Measurements from ENCODE around the gene KLRK1. TPM values are rescaled to one million over a fixed set of nuclear protein-coding genes. Genes with fewer than 3 reads are reported as not detected.
"Not testable (repeated sequence)": the region's sequence is repeated elsewhere in the genome, so short reads cannot be mapped to it uniquely, and the experiment has no call there.

KLRK1 gene
- total RNA-seq, 2 donors from 2014 or later: 0.28 to 0.59 TPM

- no peaks in the 10 kb centered on the region for H3K27me3 ChIP-seq
- no peak for TF ChIP-seq CTCF (IDR thresholded peaks at IDR 0.05)
- peaks cover 0 to 8% of the 10 kb centered on the region in 2 donors for H3K4me1 ChIP-seq
- no peak overlapping the region for H3K27ac ChIP-seq
- no peaks in the 10 kb centered on the region for H3K9me3 ChIP-seq
- no peak overlapping the region for H3K4me3 ChIP-seq
- DNase-seq (ENCODE audit: low spot score): no peak
- H3K36me3 ChIP-seq: no peaks in the 10 kb centered on the region
These were observed 31.7 kb downstream of the KLRK1 start for GRCh38 chr12:10358131-10358530.

GRCh38 chr12:10354502-10354901 is 35.3 kb downstream of the KLRK1 start:
- Histone ChIP-seq H3K36me3 (no peaks in the 10 kb centered on the region), H3K4me1 (no peaks in the 10 kb centered on the region), H3K4me3 (no peak overlapping the region), H3K27me3 (no peaks in the 10 kb centered on the region), H3K27ac (no peak overlapping the region), H3K9me3 (peaks cover 0 to 6% of the 10 kb centered on the region in 2 donors)
- DNase-seq (ENCODE audit: low spot score): no peak
- TF ChIP-seq CTCF (IDR thresholded peaks at IDR 0.05): no peak

GRCh38 chr12:10354071-10354470 is 35.8 kb downstream of the KLRK1 start:
- Histone ChIP-seq H3K27me3 (no peaks in the 10 kb centered on the region), H3K36me3 (no peaks in the 10 kb centered on the region), H3K4me3 (no peak overlapping the region), H3K27ac (no peak overlapping the region), H3K9me3 (peaks cover 0 to 6% of the 10 kb centered on the region in 2 donors), H3K4me1 (no peaks in the 10 kb centered on the region)
- DNase-seq (ENCODE audit: low spot score): no peak
- TF ChIP-seq CTCF (IDR thresholded peaks at IDR 0.05): no peak

- not testable (repeated sequence) for H3K27me3 ChIP-seq; DNase-seq (ENCODE audit: low spot score); H3K36me3 ChIP-seq; H3K9me3 ChIP-seq; H3K4me3 ChIP-seq; H3K4me1 ChIP-seq; H3K27ac ChIP-seq
These were observed 38.4 kb downstream of the KLRK1 start for GRCh38 chr12:10351457-10351856.

GRCh38 chr12:10341892-10342509 is 47.8 kb downstream of the KLRK1 start:
- no peaks in the 10 kb centered on the region for H3K4me1 ChIP-seq
- TF ChIP-seq CTCF (IDR thresholded peaks at IDR 0.05): no peak
- H3K4me3 ChIP-seq: no peak overlapping the region
- DNase-seq (ENCODE audit: low spot score): no peak
- no peaks in the 10 kb centered on the region for H3K9me3 ChIP-seq
- no peaks in the 10 kb centered on the region for H3K27me3 ChIP-seq
- no peaks in the 10 kb centered on the region for H3K36me3 ChIP-seq
- H3K27ac ChIP-seq: no peak overlapping the region

GRCh38 chr12:10340946-10341345 is 48.9 kb downstream of the KLRK1 start:
- DNase-seq (ENCODE audit: low spot score); H3K9me3 ChIP-seq; H3K27ac ChIP-seq; H3K4me1 ChIP-seq; H3K4me3 ChIP-seq; H3K27me3 ChIP-seq; H3K36me3 ChIP-seq: not testable (repeated sequence)
